Gastroesophageal sphincter (tissue), 3 donors: ENCODE data around the gene PAM16.

ENCODE experiments used
- EP300 ChIP-seq: sonication (generic); formaldehyde crosslinking; IDR thresholded peaks from one replicate; pipeline ENCODE4 v1.6.1; 2017; ENCODE audit warnings: antibody characterized with exemption, mild to moderate bottlenecking
- POLR2A ChIP-seq, 2 donors: fragments of 450-650 bp; IDR thresholded peaks; one replicate each; pipeline ENCODE4 v1.6.1; 2017; ENCODE audit warnings: antibody characterized with exemption in 2 of 2, mild to moderate bottlenecking in 2 of 2, moderate library complexity in 1 of 2
- TF ChIP-seq, protein P1 (sequence below), 4 experiments: fragments of 200-600 bp in 2 of 4; fragments of 450-650 bp in 2 of 4; sonication (generic) in 1 of 4; IDR thresholded peaks; one replicate each; pipeline ENCODE4 v1.5.1; 2017 to 2019; ENCODE audit warnings: antibody characterized with exemption in 4 of 4, mild to moderate bottlenecking in 2 of 4, moderate library complexity in 2 of 4

DNA sequence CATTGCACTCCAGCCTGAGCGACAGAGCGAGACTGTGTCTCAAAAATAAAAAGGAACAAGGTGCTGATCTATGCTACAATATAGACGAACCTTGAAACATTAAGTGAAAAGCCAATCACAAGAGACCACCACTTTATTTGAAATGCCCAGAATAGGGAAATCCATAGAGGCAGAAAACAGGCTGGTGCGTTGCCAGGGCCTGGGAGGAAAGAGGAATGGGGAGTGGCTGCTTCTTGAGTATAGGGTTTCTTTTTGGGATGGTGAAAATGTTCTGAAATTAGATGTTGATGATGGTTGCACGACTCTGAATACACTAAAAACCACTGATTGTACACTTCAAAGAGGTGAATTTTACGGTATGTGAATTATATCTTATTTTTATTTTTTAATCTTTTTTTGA, 55.5 kb downstream of the PAM16 start:
- TF ChIP-seq POLR2A (IDR thresholded peaks at IDR 0.05) (no peak), EP300 (no peak)
- TF ChIP-seq, protein P1, sequence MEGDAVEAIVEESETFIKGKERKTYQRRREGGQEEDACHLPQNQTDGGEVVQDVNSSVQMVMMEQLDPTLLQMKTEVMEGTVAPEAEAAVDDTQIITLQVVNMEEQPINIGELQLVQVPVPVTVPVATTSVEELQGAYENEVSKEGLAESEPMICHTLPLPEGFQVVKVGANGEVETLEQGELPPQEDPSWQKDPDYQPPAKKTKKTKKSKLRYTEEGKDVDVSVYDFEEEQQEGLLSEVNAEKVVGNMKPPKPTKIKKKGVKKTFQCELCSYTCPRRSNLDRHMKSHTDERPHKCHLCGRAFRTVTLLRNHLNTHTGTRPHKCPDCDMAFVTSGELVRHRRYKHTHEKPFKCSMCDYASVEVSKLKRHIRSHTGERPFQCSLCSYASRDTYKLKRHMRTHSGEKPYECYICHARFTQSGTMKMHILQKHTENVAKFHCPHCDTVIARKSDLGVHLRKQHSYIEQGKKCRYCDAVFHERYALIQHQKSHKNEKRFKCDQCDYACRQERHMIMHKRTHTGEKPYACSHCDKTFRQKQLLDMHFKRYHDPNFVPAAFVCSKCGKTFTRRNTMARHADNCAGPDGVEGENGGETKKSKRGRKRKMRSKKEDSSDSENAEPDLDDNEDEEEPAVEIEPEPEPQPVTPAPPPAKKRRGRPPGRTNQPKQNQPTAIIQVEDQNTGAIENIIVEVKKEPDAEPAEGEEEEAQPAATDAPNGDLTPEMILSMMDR (IDR thresholded peaks at IDR 0.05): no peak
